HG03520 (cell line): ENCODE data around the gene IL9.

ENCODE experiments used
- ATAC-seq: cut with Tn5 transposase; IDR thresholded peaks from one replicate; pipeline ENCODE4 v1.9.1; 2021; ENCODE audit warnings: mild to moderate bottlenecking, moderate library complexity; ENCODE audit not compliant: unreplicated experiment

IL9 gene

DNA sequence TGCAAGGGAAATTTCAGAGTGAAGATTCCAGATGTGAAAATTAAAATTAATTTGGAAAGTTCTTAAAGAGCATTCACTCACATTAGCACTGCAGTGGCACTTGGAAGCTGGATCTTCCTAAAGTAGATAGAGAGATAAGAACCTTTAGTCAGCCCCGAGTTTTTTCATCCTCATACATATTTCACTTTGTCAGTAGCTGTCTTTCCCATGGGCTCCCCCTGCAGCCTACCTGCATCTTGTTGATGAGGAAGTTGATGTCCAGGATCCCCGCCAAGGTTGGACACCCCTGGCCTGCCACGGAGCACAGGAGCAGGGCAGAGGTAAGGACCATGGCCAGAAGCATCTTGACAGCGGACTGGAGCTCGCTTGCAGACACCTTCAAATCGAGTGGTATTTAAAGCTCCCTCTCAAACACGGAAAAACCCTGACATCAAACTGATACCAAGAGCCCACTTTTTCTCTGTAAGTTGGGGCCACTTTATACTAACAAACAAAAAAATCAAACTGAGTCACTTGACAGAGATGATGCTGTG is at the start of gene IL9:
Gene IL9 (minus strand): TSS at position 368 of the 533 bp plus-strand sequence. CDS start 25 bp downstream, at position 343.
- ATAC-seq = no peak

DNA sequence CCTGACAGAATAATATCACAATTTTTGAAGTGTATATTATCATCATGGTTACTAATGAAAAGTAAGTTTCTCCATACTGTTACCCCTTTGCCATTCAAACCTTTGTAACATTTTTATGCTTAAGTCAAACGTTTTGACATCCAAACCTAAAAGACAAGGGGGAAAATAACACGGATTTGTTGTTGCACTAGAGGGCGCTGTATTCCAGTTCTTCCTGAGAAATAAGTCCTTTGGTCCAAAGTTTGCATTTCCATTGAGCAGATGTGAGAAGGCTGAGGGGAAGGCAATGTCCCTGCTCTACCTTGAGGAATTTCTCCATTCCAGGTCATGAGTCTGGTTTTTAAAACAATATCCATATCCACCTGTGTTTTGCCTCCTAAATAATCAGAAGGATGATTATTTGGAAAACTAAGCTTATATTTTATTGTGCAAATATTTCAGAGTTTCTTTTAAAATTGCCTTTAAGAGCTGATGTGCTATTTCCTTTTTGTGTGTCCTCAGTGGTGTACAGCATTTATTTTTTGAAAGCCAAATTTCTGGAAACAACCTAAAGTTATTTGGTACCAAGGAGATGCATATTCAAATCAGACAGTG is 49.4 kb upstream of the IL9 start:
- ATAC-seq = no peak

DNA sequence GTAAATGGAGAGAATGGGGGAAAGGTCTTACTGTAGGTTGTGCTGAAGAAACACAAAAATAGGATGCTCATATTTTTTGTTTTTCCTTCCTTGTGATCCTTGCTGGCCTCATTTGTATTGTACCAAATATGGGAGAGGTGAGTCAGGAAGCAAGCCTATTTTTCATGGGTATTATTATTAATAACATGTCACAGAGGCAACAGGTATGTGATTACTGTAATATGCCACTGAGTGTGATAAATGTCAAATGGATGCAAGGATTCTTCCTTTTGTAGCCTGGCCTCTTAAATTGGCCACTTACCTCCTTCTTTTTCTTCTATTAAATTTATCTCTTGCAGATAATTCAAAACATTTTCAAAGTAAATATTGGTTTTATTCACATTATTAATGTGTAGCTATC is 48.9 kb upstream of the IL9 start:
- ATAC-seq = no peak

DNA sequence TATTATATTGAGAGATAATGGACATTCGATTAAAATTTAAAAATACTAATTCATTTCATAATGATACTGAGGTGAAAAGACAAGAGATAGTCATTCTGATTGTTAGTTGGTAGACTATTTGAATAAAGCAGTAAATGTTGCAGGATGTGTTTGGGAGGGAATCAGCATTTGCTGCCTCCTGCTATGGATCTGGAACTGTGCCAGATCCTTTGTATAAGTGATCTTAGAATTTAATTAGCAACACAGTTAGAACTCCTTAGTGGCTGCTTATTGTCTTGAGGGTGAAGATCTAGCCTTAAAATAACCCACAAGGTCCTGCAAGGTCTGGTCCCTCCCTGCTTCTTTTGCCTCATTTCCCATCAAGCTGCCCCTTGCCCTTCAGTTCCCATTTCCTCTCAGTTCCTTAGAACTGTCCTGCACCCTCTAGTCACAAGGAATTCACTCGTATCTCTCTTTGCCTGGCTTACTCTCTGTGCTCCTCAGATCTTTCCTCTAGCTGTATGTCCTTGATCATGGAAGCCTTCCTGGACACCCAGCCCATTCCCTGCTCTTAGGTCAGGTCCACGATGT is 46.6 kb upstream of the IL9 start:
- no peak for ATAC-seq

DNA sequence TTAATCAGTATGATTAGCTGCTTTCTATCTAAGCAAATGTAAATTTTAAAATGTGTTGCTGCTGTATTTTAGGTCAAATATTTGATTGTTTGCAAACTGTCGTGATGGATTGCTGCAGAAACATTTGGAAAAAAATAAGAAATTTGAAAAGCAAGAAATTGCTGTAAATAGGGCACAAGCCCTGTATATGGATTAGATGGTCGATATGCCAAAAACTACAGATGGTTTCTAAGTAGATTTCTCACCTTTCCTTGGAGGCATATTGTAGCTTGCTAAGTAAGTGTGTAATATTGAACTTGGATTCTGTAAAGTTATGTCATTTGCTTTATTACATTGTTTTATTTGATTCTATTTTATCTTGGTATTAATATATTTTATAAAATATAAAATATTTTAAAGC is 46.1 kb upstream of the IL9 start:
- ATAC-seq = no peak

DNA sequence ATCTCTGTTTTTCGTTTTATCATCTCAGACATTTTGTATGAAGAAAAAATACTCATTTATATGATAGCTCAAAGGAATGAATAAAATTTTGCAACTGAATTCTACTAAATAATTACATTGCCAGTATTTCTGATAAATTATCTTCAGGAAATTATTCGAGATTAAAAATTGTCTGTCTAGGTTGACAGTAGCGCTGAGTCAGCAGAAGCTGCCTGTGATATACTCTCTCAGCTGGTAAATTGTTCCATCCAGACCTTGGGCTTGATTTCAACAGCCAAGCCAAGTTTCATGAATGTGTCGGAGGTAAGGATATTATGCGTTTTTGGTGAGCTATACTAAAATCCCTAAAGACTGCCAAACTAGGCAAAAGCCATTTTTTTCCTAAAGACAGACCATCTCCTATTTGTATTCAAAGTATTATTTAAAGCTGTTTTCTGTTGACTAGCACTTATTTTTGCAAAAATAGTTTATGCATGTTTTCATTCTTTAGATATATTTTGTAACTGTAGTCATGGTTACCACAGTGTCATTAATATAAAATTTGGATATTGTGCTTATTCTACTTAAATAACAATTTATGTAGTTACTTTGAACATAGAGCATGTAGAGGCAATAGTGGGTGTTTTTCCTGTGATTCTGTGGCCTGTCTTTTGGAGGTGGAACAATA is 41.7 kb upstream of the IL9 start:
- no peak for ATAC-seq

DNA sequence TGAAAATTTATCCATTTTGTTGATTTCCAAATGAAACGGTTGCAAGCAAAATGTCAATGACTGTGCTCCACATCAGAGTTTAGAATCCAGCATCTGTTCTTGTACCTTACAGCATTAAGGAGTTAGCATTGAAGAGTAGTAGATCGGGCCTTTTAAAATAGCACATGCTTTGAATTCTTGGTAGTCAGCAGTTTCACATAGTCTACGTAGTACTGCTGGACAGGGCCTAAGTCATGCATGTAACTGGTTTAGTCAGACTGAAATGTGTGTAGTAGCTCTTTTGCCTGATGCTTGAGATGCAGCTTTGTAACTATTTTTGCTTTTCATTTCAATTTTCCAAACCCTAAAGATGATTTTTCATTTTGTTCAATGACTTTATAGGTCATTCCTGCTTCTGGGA is 39.3 kb upstream of the IL9 start:
- no peak for ATAC-seq

DNA sequence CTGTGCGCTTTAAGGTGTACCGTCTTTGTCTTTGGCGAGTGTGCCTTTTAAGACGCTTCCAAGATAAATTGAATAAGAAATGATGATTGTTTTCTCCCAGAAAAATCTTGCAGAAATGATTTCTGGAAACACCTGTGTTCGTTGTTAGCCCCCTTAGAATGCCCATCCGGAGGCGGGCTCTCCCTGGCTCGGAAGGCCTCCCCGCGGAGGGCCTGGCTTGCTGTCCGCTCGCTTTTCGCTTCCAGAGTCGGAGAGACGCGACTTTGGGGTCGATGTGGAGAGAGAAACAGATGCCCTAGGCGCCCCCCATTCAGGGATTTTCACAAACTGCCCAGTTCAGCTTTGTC is 35.3 kb upstream of the IL9 start:
- ATAC-seq = no peak

DNA sequence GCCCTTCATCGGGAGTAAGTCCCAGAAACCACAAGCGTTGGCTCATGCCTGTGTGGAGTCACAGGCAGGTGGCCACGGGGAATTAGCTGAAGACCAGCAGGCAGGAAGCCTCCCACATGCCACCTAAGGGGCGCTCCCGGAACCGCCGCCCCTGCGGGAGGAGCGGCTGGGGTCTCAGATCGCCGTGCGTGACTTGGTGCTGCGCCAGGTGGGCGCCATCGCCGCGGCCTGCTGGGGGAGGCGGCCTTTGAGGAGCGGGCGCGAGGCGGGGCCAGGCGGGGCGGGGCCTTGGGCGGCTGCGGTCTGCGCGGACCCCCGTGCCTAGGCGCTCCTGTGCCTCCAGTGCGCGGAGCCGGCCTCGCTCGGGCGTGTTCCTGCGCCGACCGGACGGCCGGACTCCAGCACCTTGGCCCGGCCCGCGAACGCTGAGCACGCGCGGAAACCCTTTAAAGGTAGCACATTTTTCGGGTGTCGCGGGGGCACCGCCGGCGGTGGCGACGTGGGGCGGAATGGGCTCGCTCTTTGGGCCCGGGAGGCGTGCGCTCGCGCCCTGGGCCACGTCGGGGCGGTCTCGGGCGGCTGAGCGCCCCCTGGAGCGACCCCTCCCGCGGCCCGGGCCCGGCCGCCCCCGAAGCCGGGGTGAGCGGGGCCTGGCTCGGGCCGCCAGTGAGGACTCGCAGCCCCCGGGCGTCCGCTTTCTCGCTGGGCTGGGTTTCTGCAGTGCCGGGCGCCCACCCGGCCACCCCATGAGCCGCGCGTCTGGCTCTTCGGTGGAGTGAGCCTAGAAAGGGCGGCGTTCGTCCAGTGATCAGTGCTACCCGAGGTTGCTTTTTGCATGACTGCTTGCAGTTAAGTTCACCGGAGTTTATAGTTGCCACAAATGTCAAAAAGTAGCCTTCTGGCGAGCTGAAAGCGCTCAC is 34.6 kb upstream of the IL9 start:
- no peak for ATAC-seq

DNA sequence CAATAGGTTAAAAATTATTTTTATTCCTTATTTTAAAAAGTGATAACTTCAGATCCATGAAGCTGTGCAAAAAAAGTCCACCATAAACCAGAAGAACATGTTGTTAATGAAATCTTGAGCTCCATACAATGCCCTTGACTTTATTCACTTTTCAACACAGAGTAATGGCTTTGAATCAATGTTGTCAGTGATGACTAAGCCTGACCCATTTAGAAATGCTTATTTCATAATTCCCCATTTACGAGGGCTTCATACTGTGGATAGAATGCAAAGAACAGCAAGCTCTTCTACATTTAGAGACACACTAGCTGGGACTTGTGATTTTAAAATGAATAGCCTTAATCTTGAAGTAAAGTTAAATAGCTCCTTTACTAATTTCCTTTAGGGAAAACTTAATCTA is 25.7 kb upstream of the IL9 start:
- no peak for ATAC-seq

DNA sequence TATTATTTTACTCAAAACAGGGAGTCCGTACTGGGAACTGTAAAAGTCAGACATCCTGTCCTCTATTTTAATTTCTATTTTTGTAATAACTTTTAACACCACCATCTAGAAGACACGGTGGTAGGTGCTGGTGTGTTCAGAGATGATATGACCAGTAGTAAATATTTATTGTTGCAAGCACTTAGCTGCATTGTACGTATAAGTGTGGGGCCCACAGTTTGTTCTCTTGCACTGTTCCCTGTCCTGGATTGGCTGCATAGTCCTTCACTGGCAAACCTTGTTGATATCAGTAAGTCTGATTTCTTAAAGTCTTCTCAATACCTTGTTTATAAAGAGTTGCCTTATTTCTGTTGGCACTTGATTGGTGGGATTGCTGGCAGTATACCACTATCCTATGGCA is 24.6 kb upstream of the IL9 start:
- no peak for ATAC-seq

DNA sequence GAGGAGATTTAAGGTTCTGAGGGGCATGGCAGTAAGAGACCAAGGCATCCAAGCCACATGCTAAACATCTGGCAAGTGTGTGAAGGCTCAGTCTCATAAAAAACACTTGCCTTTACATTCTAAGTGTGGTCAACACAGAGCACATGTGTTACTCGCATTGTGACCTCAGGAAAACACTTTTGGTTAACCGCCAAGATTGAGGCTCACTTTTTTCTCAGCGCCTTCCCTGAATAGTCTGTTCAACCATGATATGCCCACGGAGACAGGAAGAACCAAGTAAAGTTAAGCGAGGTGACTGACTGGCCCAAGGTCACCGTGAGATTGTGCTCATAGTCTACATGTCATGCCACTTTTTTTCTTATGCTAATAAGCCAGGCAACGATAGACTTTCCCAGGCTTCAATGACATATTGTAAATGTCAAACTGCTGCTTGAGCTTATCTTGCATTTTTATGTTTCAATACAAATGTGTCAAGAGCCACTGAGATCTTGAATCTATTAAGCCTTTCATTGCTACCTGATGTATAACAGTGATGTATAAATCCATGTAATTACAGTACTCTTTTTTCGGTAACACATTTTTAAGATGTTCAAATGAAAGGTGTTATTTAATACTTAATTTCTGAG is 21.1 kb upstream of the IL9 start:
- no peak for ATAC-seq

DNA sequence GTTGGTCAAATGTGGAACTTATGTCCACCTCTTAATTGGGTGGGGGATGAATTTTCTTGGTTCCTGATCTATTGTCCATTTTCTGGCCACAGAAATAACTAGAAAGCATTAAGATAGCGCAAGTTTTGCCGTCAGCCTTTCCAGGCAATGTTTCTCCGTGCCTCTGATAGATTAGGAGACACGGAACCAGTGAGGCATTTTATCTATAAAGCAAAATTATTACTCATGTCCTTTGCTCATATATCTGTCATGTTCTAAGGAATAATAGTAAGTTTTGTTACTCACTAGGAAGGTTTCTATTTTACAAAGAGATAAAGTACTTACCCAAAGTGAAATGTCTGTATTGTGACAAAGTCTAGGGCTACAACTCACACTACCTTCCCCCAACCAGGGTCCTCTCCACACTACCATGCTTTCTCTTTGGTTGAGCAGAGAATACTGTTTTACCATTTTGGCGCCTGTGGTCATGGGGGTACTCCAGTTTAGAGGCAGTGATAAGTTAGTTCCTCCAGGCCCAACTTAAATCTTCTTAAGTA is 19.9 kb upstream of the IL9 start:
- no peak for ATAC-seq

DNA sequence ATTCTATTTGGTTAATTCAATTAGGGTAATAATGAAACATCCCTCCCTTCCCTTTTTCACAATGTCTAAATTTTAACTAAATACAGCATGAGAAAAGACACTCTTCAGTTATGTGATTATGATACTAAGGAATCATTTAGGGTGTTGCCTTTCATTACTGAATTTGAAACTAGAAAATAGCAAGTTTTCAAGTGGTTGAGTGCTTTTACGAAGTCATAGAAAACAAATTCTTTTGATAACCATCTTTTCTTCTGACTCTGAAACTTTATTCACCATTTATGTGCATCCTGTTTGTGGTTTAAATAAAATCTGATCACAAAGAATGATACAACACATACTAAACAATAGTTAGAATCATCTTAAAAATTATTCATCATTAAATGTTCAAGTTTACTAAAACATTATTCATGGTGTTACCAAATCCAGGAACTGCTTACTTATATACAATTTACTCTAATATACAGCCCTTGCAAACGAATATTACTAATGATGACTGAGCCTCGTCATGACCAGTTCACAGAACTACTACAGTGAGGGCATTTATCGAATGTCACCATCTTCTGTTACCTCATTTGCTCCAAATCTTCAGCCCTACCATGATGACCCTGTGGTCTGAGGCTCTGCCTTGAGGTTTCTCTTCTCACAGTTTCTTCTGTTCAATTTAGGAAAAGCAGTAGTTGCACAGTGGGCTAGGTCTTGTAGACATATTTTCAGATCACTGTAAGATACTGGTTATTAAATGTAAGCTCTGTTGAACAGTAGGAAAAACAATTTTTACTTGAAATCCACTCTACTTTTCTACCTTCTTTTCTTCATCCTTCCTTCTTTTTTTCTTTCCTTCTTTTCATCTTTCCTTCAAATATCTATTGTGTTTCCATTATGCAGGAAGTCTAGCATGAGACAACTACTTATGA is 18.3 kb upstream of the IL9 start:
- no peak for ATAC-seq

DNA sequence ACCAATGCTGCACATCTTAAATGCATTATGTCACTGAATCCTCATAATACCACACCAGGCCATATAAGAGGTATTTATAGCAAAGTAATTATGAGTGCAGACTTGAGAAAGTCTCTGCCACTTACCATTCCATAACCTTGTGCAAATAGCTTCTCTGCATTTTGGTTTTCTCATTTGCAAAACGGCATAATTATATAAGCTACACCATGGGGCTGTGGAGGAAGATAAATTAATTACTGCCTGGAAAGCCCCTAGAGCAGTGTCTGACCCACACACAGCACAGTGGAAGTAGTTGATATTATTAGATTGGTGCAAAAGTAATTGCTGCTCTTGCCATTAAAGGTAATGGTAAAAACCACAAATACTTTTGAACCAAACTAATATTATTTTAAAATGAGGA is 9.5 kb upstream of the IL9 start:
- ATAC-seq = no peak

DNA sequence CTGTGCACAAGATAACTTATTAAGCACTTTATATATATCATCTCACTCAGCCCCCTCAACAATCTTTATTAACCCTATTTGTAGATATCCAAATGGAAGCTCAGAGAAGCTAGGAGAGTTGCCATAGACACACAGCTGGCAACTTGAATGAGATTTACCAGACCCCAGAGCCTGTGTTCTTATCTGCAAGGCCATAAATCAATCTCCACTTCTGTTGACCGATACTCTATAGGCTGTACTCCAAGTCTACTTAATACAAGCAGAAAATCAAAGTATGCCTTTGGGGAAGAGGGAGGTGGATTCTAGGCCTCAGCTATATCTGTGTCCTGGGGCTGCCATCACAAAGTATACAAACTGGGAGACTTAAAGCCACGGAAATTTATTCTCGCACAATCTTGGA is 6.0 kb upstream of the IL9 start:
- ATAC-seq = no peak

DNA sequence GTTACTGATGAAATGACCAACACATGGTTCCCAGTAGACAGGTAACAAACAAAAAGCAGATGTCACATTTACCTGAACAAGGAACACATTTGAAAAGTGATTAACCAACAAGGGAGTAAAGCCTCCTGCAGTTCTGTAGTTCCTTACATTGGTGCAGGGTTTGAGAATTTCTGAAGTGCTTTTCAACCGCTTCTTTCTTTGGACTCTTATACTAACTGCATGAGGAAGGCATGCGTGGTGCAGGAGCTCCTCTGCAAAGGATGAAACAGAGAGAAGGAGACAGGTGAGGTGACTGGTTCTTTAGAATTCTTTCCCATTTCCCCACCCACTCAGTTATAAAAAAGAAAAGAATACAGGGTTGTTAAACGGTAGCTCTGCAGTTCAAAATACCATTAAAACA is 4.6 kb upstream of the IL9 start:
- no peak for ATAC-seq

DNA sequence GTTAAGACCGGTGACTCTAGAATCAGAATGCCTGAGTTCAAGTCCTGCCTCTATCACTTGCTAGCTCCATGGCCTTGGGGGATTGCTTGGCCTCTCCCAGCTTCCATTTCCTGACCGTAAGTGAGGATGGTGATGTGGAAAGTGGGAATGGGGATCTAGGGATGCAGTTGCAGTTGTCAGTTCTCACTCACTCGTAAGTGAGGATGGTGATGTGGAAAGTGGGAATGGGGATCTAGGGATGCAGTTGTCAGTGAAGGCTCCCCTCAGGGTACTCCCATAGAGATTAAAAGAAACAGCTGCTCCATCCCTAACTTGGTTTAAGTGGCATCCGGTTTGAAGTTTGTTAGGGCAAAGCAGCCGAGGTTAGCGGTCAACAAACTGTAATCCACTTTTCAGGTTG is 3.0 kb upstream of the IL9 start:
- no peak for ATAC-seq

DNA sequence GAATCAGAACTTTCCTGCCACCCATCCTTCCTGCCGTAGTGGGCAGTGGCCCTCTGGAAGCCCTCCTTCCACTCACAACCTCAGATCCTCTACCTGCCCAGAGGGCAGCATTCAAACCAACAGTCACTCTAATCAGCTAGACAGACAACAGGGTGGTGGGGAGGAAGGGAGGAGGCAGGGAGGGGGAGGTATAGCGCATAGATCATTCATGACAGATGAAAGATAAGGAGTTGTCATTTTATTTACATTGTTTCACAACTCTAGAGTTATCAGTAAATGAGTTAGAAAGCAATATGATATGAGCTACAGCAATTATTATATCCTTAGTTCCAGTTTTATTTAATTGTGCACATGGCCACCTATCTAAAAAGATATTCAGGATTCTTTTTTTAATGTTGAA is 852 bp downstream of the IL9 start:
- ATAC-seq = no peak

DNA sequence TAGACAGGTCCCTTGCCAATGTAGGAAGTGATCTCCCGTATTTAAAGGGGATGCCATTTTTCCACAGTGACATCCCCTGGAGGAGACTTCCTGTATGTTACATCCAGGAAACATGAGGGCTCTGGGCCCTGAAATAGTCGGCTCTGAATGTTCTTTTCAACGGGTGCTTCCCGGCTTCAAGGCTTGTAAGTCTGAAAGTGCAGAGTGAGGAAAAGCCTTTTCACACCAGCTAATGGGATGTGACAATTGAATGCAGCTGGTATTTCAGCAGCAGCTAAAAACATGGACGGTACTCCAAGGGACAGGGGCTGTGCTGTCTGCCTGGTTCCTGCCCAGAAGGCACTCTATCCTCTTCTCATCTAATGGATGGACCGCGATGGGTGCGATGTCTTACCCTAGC is 1.4 kb downstream of the IL9 start:
- ATAC-seq = no peak
